Keratinocyte (primary cell): Measurements from ENCODE around the gene KTN1. TPM values are rescaled to one million over a fixed set of nuclear protein-coding genes. Genes with fewer than 3 reads are reported as not detected.

Source experiments
- DNase-seq: peaks from one replicate; pipeline ENCODE4 v3.0.0-alpha.2; 2011; ENCODE audit warnings: low read depth, missing footprints, low spot score
- FAIRE-seq: peaks from 2 replicates; lab custom pipeline; 2011; peaks lifted over from hg19 to GRCh38; lab: Jason Lieb, UNC
- H2AFZ ChIP-seq: 2 replicates; pipeline ENCODE4 v1.6.0; 2012; ENCODE audit warnings: low read length, control low read depth, inconsistent platforms; ENCODE audit not compliant: control insufficient read depth
- H3K27ac ChIP-seq: 2 replicates; pipeline ENCODE4 v1.5.1; 2011; ENCODE audit warnings: low read length; ENCODE audit not compliant: control insufficient read depth, insufficient read depth
- H3K27me3 ChIP-seq: 3 replicates; pipeline ENCODE4 v1.6.0; 2011; ENCODE audit warnings: low read length; ENCODE audit not compliant: control insufficient read depth, insufficient read depth; ENCODE audit errors: extremely low read depth
- H3K36me3 ChIP-seq, 2 experiments: 2 replicates in 1 of 2; 3 replicates in 1 of 2; pipeline ENCODE4 v1.5.1; 2011; ENCODE audit warnings: low read length in 2 of 2, mild to moderate bottlenecking in 1 of 2; ENCODE audit not compliant: control insufficient read depth in 2 of 2, insufficient read depth in 2 of 2; ENCODE audit errors: extremely low read depth in 1 of 2
- H3K4me1 ChIP-seq: 3 replicates; pipeline ENCODE4 v1.5.1; 2011; ENCODE audit warnings: low read length; ENCODE audit not compliant: control insufficient read depth, insufficient read depth; ENCODE audit errors: extremely low read depth
- H3K4me2 ChIP-seq: 3 replicates; pipeline ENCODE4 v1.6.0; 2011; ENCODE audit warnings: low read depth, low read length; ENCODE audit not compliant: control insufficient read depth, insufficient read depth; ENCODE audit errors: extremely low read depth
- H3K4me3 ChIP-seq, 3 experiments: fragments of 200-600 bp in 1 of 3; sonication (generic) in 1 of 3; 2 replicates in 2 of 3; 3 replicates in 1 of 3; pipeline ENCODE4 v1.5.1; 2011 to 2016; ENCODE audit warnings: low read length in 3 of 3, mild to moderate bottlenecking in 3 of 3, control low read depth in 2 of 3, inconsistent platforms in 1 of 3, low read depth in 1 of 3, mixed read lengths in 1 of 3, mixed run types in 1 of 3, moderate library complexity in 1 of 3; ENCODE audit not compliant: control insufficient read depth in 2 of 3, insufficient read depth in 2 of 3; ENCODE audit errors: extremely low read depth in 1 of 3
- H3K79me2 ChIP-seq: 2 replicates; pipeline ENCODE4 v1.6.0; 2012; ENCODE audit warnings: low read length; ENCODE audit not compliant: control insufficient read depth, insufficient read depth
- H3K9ac ChIP-seq: 3 replicates; pipeline ENCODE4 v1.6.0; 2011; ENCODE audit warnings: low read length; ENCODE audit not compliant: control insufficient read depth, insufficient read depth; ENCODE audit errors: extremely low read depth
- H3K9me1 ChIP-seq: 3 replicates; pipeline ENCODE4 v1.6.0; 2011; ENCODE audit warnings: low read length; ENCODE audit not compliant: control insufficient read depth, insufficient read depth; ENCODE audit errors: extremely low read depth
- H3K9me3 ChIP-seq: 2 replicates; pipeline ENCODE4 v1.5.1; 2012; ENCODE audit warnings: low read depth, low read length; ENCODE audit not compliant: control insufficient read depth
- H4K20me1 ChIP-seq: 3 replicates; pipeline ENCODE4 v1.6.0; 2011; ENCODE audit warnings: low read length; ENCODE audit not compliant: control insufficient read depth, insufficient read depth; ENCODE audit errors: extremely low read depth
- CTCF ChIP-seq, 3 experiments: IDR thresholded peaks in 1 of 3; conservative IDR thresholded peaks in 1 of 3; optimal IDR thresholded peaks in 1 of 3; 2 replicates in 2 of 3; 3 replicates in 1 of 3; pipeline versions ENCODE3 to v1.5.1; 2011; ENCODE audit warnings: low read length in 3 of 3, mild to moderate bottlenecking in 3 of 3, moderate library complexity in 2 of 3, control low read depth in 1 of 3, inconsistent platforms in 1 of 3; ENCODE audit not compliant: insufficient read depth in 2 of 3; ENCODE audit errors: extremely low read depth in 1 of 3
- EZH2 ChIP-seq: IDR thresholded peaks from one replicate; pipeline ENCODE4 v1.6.1; 2012; ENCODE audit warnings: inconsistent platforms, mild to moderate bottlenecking, low read length, moderate library complexity
- dilution Hi-C: fragments of 300-500 bp; cut with MboI; formaldehyde crosslinking; loops from one replicate; pipeline ENCODE4 v1.7.0; 2020; ENCODE audit warnings: low sequenced_read_pairs; ENCODE audit not compliant: extremely low pct_ligation_motif_present
- polyA plus RNA-seq, 5 experiments: library from polyadenylated mRNA; depleted of rRNA in 3 of 5; stranded (reverse) in 3 of 5; stranded (forward) in 1 of 5; unstranded in 1 of 5; fragments of >200 nt; gene quantifications; 1 replicate in 1 of 5; 2 replicates in 3 of 5; 3 replicates in 1 of 5; pipeline versions ENCODE4 v1.2.1 to v1.2.3, GENCODE V29; 2011 to 2012; ENCODE audit warnings: missing spikeins in 2 of 5, low read depth in 1 of 5, low replicate concordance in 1 of 5

Gene KTN1
- polyA plus RNA-seq, 1 donor (not counting 4 experiments of a cell fraction or from before 2014, with no cell fraction given), result 121 TPM

GRCh38 chr14:55661029-55661428, 81.0 kb downstream of the KTN1 start:
- dilution Hi-C loops, result no loop called here
- no peak for FAIRE-seq

GRCh38 chr14:55662752-55663151, 82.7 kb downstream of the KTN1 start:
- H2AFZ ChIP-seq, result no peak overlapping the region
- no peak overlapping the region for H3K4me3 ChIP-seq
- H3K27me3 ChIP-seq, result no peaks in the 10 kb centered on the region
- FAIRE-seq, result no peak
- H3K9me1 ChIP-seq, result no peaks in the 10 kb centered on the region
- no peak overlapping the region for H3K4me2 ChIP-seq
- peaks cover 8 to 9% of the 10 kb centered on the region in 2 experiments for H3K36me3 ChIP-seq
- H3K27ac ChIP-seq, result no peak overlapping the region
- no peak overlapping the region for H3K9ac ChIP-seq
- TF ChIP-seq EZH2, result no peak
- no peaks in the 10 kb centered on the region for H3K4me1 ChIP-seq
- no peaks in the 10 kb centered on the region for H3K9me3 ChIP-seq
- no peaks in the 10 kb centered on the region for H3K79me2 ChIP-seq
- DNase-seq, result no peak
- peaks cover 5% of the 10 kb centered on the region for H4K20me1 ChIP-seq
- dilution Hi-C loops, result no loop called here

More at GRCh38 chr14:55661029-55661428, 81.0 kb downstream of the KTN1 start:
- no peaks in the 10 kb centered on the region for H3K27me3 ChIP-seq
- no peak overlapping the region for H2AFZ ChIP-seq
- H3K4me3 ChIP-seq, result no peak overlapping the region
- TF ChIP-seq CTCF (optimal IDR thresholded peaks at IDR 0.05 in 1 of 3, IDR thresholded peaks at IDR 0.05 in 1 of 3, conservative IDR thresholded peaks at IDR 0.05 in 1 of 3; ENCODE audit: extremely low read depth in 1 of 3, insufficient read depth in 2 of 3, low read length in 3 of 3) (no peak), EZH2 (no peak)
- peaks cover 8 to 9% of the 10 kb centered on the region in 2 experiments for H3K36me3 ChIP-seq
- H3K27ac ChIP-seq, result no peak overlapping the region
- no peak for DNase-seq
- H3K4me1 ChIP-seq, result no peaks in the 10 kb centered on the region
- H4K20me1 ChIP-seq, result peaks cover 5% of the 10 kb centered on the region
- no peaks in the 10 kb centered on the region for H3K79me2 ChIP-seq
- no peak overlapping the region for H3K9ac ChIP-seq
- H3K9me1 ChIP-seq, result no peaks in the 10 kb centered on the region
- no peak overlapping the region for H3K4me2 ChIP-seq
- no peaks in the 10 kb centered on the region for H3K9me3 ChIP-seq

GRCh38 chr14:55665067-55665675, 85.2 kb downstream of the KTN1 start:
- no peaks in the 10 kb centered on the region for H3K4me1 ChIP-seq
- no peak overlapping the region for H2AFZ ChIP-seq
- H3K27me3 ChIP-seq, result no peaks in the 10 kb centered on the region
- no peaks in the 10 kb centered on the region for H3K9me1 ChIP-seq
- no peak overlapping the region for H3K9ac ChIP-seq
- H3K27ac ChIP-seq, result no peak overlapping the region
- no peak for FAIRE-seq
- dilution Hi-C loops, result no loop called here
- no peaks in the 10 kb centered on the region for H3K79me2 ChIP-seq
- H3K4me3 ChIP-seq, result no peak overlapping the region
- H4K20me1 ChIP-seq, result peaks cover 5% of the 10 kb centered on the region
- TF ChIP-seq EZH2, result no peak
- TF ChIP-seq CTCF (optimal IDR thresholded peaks at IDR 0.05 in 1 of 3, IDR thresholded peaks at IDR 0.05 in 1 of 3, conservative IDR thresholded peaks at IDR 0.05 in 1 of 3; ENCODE audit: extremely low read depth in 1 of 3, insufficient read depth in 2 of 3, low read length in 3 of 3), result no peak
- no peak for DNase-seq
- H3K36me3 ChIP-seq, result peaks cover 9 to 10% of the 10 kb centered on the region in 2 experiments
- no peak overlapping the region for H3K4me2 ChIP-seq
- no peaks in the 10 kb centered on the region for H3K9me3 ChIP-seq
